Left forelimb (tissue), 1 donor: Measurements from ENCODE around the gene ISLR.

Source experiments
- DNase-seq: peaks from one replicate; pipeline ENCODE4 v3.0.0-alpha.2; 2018; ENCODE audit warnings: low spot score

Gene ISLR

DNA sequence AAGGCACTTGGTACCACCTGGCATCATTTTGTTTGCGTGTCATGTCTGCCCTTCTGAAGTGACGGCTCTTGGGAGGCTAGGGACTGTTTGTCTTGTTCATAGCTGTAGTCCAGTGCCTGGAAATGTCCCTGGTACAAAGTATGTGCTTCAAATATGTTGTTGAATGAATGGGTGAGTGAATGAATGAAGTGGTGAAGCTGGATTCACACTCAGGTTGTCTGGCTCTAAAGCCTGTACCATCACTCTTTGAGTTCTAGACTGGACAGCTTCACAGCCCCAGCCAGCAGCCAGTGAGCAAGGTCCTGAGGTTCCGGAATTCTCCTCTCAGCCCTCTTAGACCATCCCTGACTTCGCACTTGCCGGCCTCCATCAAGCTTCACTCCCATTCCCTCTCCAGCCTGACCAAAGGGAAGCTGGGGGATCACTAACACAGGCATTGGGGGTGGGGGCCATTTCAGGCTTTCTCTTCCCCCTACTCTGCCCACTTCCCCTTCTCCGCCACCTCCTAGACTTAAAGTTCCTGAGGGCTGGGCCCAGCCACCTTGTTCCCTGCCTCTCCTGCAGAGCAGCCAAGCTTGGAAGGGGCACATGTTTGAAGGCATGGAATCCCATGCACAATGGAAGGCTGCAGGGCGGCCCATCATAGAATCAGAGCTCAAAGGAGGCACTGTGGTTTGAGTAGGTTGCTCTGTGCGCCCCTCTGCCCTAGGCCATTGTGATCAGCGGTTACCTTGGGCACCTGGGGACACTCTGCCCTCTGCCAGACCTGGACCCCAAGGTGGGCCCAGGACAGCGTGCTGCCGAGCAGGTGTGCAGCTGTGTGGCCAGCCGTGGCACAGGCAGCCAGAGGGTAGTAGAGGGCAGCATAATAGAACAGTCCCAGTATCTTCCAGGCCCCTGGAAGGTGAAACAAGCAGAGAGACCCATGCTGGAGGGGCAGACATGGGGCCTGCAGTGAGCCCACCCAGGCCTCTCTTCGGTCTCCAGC is 21.4 kb downstream of the ISLR start:
- no peak for DNase-seq

DNA sequence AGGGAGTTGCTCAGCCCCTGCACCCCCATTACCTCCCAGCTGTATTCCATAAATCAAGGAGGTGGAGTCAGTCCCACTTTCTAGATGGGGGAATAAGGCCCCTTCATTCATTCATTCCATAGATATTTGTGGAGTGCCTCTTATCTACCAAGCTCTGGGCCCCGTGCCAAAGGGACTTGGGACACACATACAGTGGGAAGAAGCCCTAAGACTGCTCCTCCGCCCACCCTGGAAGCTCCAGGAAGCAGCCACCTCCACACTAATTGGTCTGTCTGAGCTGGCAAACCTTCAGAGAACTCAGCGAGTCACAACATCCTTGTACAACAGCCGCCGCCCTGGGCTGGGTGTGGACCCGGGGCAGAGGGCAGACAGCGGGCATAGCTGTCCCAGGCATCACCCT is 22.7 kb downstream of the ISLR start:
- DNase-seq: no peak

DNA sequence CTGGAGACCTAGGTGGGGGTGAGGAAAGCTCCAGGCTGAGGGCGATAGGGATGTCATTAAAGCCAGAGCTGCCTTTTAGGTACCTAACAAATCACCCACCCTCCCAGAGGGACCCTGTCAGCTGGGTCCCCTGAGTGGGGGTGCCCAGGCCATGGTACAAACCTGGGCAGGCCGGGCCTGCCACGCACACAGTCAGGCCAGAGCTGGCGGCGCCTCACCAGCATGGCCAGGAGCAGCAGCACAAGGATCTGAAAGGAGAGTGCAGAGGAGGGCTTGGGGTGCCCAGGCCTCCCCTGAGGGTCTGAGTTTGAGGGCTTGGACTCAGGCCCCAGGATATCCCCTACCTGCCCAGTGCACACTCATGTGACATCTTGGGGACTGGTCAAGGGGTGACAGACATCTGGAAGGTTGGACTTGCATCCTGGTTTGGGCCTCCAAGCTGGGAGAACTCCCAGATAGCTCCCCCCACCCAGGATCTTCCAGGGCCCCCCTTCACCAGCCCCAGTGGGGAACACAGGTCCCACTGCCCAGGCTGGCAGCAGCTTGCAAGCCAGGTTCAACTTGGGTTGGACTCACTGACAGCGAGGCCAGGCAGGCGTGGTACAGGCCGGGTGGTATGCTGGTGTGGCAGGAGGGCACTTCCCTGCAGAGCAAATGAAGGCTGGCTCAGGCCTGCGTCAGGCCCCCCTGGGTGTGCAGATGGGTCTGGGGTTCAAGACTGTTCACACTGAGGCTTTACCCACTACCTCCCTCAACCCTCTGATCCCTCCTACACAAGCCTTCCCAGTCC is 23.9 kb downstream of the ISLR start:
- no peak for DNase-seq

DNA sequence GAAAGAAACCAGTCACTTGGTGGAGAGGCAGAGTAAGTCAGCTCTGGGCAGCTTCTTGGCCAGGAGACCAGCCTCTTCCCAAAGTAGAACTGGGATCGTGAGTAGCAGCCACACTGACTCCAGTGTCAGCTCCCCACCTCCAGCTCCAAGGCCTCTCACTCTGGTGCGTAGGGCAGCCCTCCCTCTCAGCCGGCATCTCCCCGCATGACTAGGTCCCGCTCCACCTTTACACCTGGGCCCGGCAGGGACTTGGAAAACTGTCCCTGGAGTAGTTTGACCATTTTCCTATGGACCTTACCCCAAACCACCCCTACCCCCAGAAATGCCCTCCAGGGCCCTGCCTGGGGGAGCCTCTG is 25.8 kb downstream of the ISLR start:
- no peak for DNase-seq

DNA sequence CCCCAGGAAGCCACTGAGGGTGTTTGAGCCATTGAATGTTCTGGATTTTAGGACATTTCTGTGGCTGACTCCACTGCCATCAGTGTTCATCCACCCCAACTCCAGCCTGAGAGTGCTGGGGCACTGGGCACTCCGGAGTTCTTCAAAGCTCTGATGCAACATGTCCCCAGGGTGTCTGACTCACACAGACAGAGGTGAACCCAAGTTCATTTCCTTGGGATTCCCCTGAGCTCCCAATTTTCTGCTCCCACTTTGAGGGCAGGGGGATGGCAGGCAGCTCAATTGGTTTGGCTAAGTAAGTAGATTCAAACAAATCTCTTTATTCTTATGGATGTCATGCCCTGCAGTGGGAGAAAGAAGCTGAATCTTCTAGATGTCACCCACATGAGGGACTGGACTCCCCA is 26.9 kb downstream of the ISLR start:
- no peak for DNase-seq

DNA sequence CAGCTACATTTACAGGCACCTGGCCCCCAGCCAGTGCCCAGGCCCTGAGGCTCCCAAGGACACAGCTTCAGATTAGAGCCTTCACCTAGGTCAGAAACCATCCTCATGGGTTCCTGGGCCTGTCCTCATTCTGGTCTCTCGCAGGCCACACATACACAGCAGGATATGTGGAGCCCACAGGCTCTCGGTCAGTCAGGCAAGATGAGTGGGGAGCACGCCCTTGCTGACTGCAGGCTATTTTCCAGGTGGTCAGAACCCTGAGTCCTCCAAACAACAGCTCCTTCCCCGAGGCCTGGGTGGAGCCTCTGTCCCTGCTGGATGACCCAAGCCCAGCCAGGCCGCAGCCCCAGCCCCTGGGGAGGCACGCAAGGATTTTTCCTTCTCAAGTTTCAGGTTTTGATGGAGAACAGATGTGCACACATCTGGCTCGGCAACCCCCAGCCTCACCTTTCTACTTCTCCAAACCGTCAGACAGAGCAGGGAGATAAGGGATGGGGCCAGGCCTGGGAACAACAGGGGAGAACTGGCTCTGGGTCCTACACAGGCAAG is 27.4 kb downstream of the ISLR start:
- DNase-seq: no peak

DNA sequence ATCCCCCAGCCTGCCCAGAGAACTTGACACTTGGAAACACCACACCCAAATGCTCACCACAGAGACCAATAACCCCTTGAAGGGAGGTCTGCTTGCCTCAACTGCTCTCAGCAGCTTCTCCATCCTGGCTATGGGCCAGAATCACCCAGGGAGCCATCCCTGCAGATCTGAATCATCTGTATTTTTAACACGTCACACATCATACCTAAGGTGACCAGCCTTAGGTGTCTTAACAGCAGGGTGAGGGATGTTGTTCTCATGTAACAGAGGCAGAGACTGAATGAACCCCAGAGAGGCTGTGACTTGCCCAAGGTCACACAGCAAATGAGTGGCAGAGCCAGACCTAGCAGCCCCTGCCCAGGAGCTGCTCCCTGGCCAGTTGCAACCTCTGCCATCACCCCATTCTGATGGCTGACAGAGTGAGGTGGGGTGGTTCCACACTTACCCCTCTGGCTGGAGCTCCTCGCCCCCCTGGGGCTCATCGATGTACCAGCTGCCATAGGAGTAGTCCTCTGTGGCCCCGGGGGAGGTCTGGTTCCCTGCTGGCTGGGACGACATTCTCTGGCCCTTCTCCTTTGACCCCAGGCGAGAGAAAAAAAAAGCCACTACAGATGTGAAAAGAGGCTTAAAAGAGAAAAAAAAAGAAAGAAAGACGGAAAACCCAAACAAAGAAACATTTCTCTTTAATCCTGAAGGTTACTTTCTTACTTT is 28.4 kb downstream of the ISLR start:
- no peak for DNase-seq

DNA sequence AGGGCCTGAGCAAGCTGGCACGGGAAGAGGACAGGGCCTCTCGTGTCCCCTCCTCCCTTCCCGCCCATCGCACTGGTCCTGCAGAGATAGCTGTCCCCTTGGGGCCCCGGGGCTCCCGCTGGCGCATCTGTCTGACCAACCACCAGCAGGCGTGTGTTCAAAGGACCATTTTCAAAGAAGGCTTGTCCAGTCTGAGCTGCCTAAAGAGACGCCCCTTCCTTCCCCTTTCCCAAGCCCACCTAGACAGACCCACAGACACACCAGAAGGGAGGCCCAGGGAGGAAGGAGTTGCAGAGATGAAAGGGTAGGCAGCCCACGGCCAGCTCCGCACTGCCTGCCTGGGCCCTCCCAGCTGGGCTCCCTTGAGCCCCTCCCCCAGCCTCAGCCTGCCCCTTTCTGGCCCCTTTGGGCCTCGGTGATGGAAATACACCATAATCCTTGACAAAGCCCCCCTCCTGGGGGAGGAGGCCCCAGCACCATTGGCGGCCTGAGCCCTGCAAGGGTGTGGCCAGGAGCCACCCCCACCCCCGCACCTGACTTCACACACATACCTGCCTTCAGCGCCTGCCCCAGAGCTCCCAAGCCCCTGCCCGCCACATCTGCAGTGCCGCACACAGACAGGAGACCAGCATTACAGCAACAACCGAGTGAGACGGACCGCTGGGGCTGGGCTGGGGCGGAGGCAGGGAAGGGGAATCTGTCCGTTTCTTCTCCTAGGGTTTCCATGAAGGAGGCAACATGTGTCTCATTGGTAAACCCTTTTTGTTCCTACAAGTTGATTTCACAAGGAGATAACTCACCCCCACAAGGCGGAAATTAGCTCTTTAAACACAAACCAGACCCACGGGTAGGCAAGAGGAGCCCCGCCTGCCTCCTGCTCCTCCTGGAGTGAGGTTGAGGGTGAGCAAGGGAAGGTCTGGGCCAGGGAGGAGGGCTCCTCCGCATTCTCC is 29.2 kb downstream of the ISLR start, which contains the start of gene STRA6:
TSS of gene STRA6 (minus strand) at position 336 of the 950 bp plus-strand sequence. CDS start 520 bp downstream, outside the sequence.
- DNase-seq: no peak

DNA sequence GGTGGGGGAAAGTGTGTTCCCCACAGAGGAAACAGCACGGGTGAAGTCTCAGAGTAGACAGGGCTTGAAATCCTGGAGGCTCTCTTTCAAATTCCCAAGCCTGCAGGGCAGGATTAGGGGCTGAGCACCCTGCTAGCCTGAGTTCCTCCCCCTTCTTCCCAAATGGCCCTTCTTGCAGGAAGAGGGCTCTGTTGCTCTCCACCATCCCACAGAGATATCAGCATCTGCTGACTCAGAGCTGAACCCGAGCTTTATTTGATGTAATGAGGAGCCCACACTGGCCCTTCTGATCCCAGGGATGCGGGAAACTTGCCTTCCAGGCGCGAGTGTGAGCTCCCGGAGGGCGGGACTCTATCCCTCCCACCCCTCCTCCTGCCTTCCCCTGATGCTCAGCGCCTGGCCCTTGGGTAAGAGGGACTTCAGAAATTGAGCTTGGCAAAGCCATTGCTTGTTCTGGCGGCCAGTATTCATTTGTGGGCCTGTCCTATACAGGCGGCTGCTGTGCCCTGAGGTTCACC is 30.5 kb downstream of the ISLR start:
- no peak for DNase-seq

DNA sequence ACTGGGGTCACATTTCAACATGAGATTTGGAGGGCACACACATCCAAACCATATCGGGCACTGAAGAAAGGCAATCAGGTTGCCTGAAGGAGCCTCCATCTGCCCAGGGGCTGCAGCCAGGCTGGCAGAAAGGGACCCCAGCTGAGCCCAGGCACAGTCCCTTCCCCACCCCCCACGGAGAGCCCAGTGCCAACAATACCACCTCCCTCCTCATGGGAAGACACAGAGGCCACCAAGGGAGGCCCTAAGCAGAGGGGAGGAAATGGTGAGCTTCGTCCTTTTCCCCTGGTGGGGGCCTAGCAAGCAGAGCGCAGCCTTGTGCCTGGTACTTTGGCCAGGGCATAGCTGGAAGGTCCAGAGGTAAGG is 32.1 kb downstream of the ISLR start:
- DNase-seq: no peak

DNA sequence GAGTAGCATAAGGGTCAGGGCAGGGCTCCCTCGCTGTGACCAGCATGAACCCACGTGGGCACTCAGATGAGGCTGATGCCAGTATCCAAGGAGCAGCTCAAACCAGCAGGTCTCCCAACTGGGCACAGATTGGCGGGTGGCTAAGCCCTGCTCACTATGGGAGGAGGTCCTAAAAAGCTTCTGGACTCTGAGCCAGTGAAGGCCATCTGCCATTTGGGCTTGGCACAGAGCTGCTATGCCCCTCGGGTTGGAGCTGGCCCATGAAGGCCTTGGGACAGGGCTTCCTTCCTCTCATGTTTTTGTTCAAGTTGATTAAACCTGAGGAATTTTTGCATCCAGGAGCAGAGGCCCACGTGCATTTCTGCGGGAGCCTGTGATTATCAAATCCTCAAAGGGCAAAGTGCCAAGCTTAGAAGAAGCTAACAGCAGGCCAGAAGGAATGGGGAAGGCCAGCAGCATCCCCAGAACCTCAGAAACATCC is 33.3 kb downstream of the ISLR start:
- DNase-seq: no peak

DNA sequence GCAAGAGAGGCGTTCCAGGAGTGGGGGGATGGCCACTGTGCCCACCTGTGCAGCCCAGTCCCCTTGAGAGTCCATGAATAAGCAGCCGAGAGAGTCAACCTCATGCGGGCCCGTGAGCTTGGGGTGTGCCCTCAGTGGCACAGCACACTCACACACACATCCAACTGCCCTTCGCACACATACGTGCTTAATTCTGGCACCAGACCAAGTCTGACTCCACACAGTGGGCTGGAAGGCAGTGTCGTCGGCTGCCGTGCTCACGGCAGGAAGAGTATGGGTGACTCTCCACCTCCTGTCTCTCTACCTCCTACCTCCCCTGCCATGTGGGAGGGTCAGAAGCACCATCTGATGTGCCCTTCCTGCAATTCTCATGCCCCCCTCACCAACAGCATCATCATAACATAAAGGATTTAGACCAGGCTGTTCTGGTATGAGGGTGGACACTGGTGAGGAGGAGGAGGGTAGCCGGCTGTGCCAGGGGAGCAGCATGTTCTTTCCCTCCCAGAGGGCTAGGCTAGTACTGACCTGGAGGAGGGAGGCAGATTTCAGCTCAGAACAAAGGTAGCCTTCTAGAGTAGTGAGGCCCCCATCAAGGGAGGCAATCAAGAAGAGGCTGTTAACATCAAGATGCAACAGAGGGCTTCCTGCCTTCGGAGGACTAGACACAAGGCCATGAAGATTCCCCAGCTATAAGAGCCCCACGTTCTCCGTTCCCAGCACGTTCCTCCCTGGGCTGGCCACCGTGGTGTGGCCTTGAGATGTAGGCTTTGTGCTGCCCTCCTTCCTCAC is 34.3 kb downstream of the ISLR start:
- no peak for DNase-seq

DNA sequence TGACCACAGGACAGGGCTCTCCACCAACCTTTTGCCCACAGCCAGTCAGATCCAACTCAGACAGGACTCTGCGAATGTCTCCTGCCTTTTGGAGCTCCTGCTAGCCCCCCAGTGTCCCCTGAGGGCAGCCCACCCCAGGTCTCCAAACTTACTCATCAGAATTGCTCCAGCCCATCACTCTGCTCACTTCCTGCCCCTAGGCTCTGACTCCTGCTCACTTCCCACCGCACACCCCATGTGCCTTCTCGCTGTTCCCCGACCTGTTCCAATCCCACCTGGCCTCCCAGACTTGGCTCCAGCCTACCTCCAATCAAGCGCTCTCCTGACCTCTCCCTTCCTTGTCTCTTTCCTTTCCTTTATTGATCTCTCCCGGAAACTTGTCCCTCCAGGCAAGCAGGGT is 35.0 kb downstream of the ISLR start:
- DNase-seq: no peak

DNA sequence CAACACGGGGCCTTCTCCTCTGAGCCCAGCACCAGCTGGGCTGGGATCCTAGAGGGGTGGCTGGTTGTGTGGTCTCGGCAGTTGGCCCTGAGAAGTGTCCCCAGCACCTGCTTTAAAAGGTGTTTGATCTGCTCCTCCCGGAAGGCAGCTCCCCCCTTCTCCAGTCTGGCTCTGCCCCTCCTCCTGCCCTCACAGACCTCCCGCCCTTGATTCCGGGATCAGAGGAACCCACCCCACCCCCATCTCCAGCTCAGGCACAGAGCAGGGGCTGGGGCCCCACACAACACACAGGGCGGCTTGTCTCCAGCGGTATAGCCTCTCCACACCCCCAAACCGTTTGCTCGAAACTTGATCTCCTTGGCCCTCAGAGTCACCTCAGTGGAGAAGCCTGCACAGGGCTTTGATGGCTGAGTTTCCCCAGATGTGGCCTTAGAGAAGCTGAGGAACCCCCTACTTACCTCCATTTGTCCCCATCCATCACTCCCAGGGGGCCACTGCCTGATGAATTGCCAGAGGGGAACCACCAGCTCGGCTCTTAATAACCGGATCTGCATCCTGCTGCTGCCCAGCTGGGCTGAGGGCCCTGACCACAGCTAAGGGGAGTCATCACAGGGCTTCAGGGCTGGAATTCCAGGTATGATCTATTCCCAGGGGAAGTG is 35.5 kb downstream of the ISLR start:
- no peak for DNase-seq

DNA sequence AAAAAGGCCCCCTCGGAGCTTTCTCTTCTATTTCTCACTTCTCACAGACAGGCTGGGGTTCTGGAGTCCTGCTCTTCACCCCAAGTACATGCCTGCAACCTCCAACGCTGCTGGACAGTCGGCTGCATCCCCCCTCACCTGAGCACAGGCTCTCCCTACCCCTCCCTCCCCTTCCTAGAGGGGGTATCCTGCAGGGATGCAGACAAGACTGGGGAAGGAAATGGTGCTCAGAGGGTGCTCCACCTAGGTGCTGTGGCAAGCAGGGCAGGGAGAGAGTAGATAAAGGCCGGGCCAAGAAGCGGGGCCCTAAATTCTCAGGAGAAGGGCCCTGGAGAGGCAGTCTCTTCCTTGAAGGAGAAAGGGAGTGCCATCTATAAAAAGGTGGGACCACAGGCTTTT is 36.0 kb downstream of the ISLR start:
- no peak for DNase-seq

DNA sequence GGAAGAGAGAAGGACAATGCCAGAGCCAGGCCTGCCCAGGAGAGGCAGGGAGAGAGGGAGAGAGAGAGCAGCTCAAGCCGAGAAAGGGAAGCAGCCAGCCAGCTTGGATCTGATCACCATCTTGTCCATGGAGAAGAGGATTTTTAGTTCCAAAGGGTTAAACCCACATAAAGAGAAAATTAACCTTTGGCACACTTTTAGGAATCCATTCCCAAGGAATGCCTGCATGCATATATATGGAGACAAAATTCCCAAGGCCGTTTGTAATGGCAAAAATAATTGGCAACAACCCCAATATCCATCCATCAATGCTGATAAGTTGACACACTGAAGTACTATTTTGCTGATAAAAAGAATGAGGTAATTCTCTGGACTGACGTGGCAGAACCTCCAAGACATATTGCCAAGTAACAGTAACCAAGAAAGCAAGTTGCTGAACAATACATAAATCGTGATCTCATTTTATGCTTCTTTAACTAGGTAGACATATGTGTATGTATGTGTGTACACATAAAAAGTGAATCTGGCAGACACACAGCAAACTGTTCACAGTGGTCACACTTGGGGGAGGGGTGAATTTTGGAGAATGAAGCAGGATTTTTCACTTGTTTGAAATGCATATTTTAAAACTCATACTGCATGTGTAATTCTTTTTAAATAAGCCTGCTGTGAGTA is 36.6 kb downstream of the ISLR start:
- no peak for DNase-seq

DNA sequence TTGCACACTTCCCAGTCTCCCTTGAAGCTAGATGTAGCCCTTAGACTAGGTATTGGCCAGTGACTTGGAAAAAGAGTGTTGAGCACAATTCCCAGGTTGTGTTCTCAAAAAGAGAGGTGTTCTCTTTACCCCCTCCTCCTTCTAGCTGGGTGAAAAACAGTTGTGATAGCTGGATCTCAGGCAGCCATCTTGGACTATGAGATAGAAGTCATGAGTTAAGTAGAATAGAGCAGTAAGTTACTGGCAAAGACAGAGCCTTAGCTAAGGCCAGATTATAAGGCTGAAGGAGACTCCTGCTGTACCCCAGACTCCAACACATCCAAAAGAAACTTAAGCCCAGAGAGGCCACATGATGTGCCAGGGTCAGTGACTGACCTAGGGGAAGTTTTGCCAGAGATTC is 37.2 kb downstream of the ISLR start:
- DNase-seq: no peak

DNA sequence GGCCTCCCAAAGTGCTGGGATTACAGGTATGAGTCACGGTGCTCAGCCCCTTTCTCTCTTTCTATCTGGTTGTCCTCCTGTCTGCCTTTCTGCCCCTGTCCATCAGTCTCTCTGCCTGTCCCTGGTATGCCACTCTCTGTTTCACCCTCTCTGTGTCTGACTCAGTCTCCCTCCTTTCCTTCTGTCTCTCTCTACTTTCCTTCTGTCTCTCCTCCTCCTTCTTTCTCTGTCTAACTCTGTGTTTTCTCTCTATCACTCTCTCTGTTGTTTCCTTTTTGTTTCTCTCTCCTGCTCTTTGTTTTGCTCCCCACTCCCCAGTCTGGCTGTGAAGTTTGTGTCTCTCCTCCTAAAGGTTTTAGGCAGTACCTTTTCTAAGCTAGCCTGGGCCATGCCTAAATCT is 38.1 kb downstream of the ISLR start:
- no peak for DNase-seq

DNA sequence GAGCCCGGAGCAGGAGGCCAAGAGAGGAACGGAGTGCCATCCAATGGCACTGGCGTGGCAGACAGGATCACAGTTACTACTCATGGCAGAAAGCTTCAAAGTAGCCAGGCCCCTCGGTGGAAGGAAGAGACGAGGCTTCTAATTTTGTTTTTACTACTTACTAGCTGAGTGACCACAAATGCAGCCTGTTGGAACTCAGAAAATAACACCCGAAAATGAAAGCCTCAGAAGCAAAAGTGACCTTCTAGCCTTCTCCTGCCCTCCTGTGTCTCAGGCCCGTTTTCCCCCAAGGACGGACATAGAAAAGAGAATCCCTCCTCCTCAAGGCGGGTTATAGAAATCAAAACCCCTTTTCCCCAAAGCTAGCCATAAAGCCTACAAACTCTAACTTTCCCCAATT is 39.0 kb downstream of the ISLR start:
- no peak for DNase-seq
